PFSK-1 (cell line): ENCODE data around the gene CES3. TPM values are rescaled to one million over a fixed set of nuclear protein-coding genes. Genes with fewer than 3 reads are reported as not detected.

ENCODE experiments used
- FOXP2 ChIP-seq: optimal IDR thresholded peaks from 2 replicates; pipeline ENCODE3; 2011; ENCODE audit warnings: borderline replicate concordance, control low read depth, inconsistent platforms; ENCODE audit not compliant: insufficient read depth; ENCODE audit errors: extremely low read length, extremely low read depth
- POLR2AphosphoS5 ChIP-seq: IDR thresholded peaks from 2 replicates; pipeline ENCODE4 v1.6.1; 2012; ENCODE audit warnings: low read depth, mild to moderate bottlenecking, control low read depth, low read length, moderate library complexity
- REST ChIP-seq, 2 experiments: IDR thresholded peaks; 2 replicates each; pipeline versions ENCODE4 v1.6.1 to v1.8.0; 2011 to 2012; ENCODE audit warnings: low read depth in 2 of 2, low read length in 2 of 2, control low read depth in 1 of 2, inconsistent platforms in 1 of 2, mild to moderate bottlenecking in 1 of 2, moderate library complexity in 1 of 2; ENCODE audit not compliant: insufficient read depth in 1 of 2
- SIN3A ChIP-seq: IDR thresholded peaks from 2 replicates; pipeline ENCODE4 v1.6.1; 2012; ENCODE audit warnings: mild to moderate bottlenecking, low read length, moderate library complexity, borderline replicate concordance; ENCODE audit not compliant: insufficient read depth
- TAF1 ChIP-seq: IDR thresholded peaks from 2 replicates; pipeline ENCODE4 v1.6.1; 2012; ENCODE audit warnings: low read length, control low read depth, borderline replicate concordance; ENCODE audit not compliant: insufficient read depth
- polyA plus RNA-seq: library from polyadenylated mRNA; unstranded; fragments of >200 nt; gene quantifications from one replicate; pipeline ENCODE4 v1.2.1, GENCODE V29; 2012; ENCODE audit warnings: low read depth, missing spikeins; ENCODE audit not compliant: insufficient read length

Gene CES3, protein sequence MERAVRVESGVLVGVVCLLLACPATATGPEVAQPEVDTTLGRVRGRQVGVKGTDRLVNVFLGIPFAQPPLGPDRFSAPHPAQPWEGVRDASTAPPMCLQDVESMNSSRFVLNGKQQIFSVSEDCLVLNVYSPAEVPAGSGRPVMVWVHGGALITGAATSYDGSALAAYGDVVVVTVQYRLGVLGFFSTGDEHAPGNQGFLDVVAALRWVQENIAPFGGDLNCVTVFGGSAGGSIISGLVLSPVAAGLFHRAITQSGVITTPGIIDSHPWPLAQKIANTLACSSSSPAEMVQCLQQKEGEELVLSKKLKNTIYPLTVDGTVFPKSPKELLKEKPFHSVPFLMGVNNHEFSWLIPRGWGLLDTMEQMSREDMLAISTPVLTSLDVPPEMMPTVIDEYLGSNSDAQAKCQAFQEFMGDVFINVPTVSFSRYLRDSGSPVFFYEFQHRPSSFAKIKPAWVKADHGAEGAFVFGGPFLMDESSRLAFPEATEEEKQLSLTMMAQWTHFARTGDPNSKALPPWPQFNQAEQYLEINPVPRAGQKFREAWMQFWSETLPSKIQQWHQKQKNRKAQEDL
- 5.4 TPM for polyA plus RNA-seq

DNA sequence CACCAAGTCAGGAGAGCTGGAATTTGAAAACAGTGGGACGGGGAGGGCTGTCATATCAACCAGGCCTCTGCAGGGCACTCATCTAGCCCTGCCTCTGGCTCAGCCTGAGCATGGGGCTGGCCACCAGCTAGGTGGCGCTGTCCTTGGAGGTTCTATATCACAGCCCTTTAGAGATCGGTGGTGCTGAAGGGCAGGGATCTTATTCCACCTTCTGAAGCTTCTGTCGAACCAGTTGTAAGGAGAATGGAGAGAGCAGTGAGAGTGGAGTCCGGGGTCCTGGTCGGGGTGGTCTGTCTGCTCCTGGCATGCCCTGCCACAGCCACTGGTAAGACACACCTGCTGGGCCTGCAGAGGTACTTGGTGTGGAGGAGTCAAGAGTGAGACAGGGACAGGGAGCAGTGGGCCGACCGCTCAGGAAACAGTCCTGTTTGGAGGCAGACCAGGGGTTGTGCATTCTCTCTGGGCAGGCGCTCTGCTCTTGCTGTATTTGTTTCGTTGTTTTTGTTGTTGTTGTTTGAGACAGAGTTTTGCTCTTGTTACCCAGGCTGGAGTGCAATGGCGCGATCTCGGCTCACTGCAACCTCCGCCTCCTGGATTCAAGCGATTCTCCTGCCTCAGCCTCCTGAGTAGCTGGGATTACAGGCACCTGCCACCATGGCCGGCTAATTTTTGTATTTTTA, at the start of gene CES3:
Gene CES3 (plus strand): TSS at position 202 of the 680 bp plus-strand sequence. CDS start 42 bp downstream, at position 244.
- TF ChIP-seq TAF1 (peak; percentile 55; the same call in 1 of the 2 replicates), SIN3A (no peak), POLR2AphosphoS5 (peak; percentile 73; the same call in 1 of the 2 replicates), REST (IDR thresholded peaks at IDR 0.05; ENCODE audit: insufficient read depth in 1 of 2, low read depth in 2 of 2, low read length in 2 of 2) (peak; percentile 47 to 73; a peak in 3 of 4 replicates)

- TF ChIP-seq SIN3A: no peak
- no peak for TF ChIP-seq REST (IDR thresholded peaks at IDR 0.05; ENCODE audit: insufficient read depth in 1 of 2, low read depth in 2 of 2, low read length in 2 of 2)
- no peak for TF ChIP-seq FOXP2
- no peak for TF ChIP-seq TAF1
- no peak for TF ChIP-seq POLR2AphosphoS5
Measured at GRCh38 chr16:66911801-66912200, 49.3 kb upstream of the CES3 start.

GRCh38 chr16:66913081-66913480, 48.0 kb upstream of the CES3 start:
- TF ChIP-seq FOXP2 (no peak), TAF1 (no peak), POLR2AphosphoS5 (no peak), REST (IDR thresholded peaks at IDR 0.05; ENCODE audit: insufficient read depth in 1 of 2, low read depth in 2 of 2, low read length in 2 of 2) (peak; percentile 43 to 80; a peak in 3 of 4 replicates)

- no peak for TF ChIP-seq REST (IDR thresholded peaks at IDR 0.05; ENCODE audit: insufficient read depth in 1 of 2, low read depth in 2 of 2, low read length in 2 of 2)
- TF ChIP-seq FOXP2: no peak
- TF ChIP-seq TAF1: no peak
- no peak for TF ChIP-seq SIN3A
- TF ChIP-seq POLR2AphosphoS5: no peak
Measured at GRCh38 chr16:66913711-66914110, 47.4 kb upstream of the CES3 start.
